SW 1271 (cell line): ENCODE data around the gene EFEMP2.

Source experiments
- DNase-seq, 2 experiments: peaks; one replicate each; lab custom pipeline; 2025; lab: John Stamatoyannopoulos, UW

Gene EFEMP2

GRCh38 chr11:65826984-65827735 is 45.4 kb downstream of the EFEMP2 start:
- no peak for DNase-seq

GRCh38 chr11:65822776-65823528 is 49.6 kb downstream of the EFEMP2 start:
- no peak for DNase-seq

GRCh38 chr11:65821107-65821506 is 51.5 kb downstream of the EFEMP2 start:
- no peak for DNase-seq

GRCh38 chr11:65817835-65818680 is 54.5 kb downstream of the EFEMP2 start:
- DNase-seq, result peak; percentile 45 to 81

GRCh38 chr11:65817312-65817834 is 55.2 kb downstream of the EFEMP2 start:
- DNase-seq, result no peak

- DNase-seq, result no peak
Measured at GRCh38 chr11:65816696-65817095, 55.9 kb downstream of the EFEMP2 start.
